GM18505 (cell line): ENCODE data around the gene TES.

Experiments used
- ATAC-seq: cut with Tn5 transposase; IDR thresholded peaks from one replicate; pipeline ENCODE4 v1.9.1; 2021; ENCODE audit not compliant: unreplicated experiment
- POLR2A ChIP-seq: IDR thresholded peaks from 4 replicates; pipeline ENCODE4 v1.6.1; 2011; ENCODE audit warnings: borderline replicate concordance; ENCODE audit not compliant: insufficient read depth, insufficient read length; ENCODE audit errors: extremely low read depth

TES gene

DNA sequence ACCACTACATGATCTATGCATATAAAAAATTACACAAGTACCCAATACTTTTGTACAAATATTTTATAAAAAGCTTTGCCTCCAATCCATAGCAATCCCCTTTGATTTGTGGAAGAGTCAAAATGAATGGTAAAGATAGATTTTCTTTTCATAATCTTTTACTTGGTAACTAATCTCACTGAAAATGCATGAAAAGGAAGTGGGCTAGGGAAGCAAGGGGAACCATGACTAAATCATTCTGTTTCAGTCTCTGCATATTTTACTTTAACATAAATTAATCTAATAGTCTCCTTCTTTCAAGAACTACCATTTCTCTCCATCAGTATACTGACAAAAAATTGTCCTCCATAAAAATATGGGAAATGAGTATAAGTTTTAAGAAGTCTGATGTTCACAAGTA is 96.9 kb downstream of the TES start:
- ATAC-seq, result no peak
- no peak for TF ChIP-seq POLR2A
